Upper lobe of left lung (tissue), 4 donors: ENCODE measurements around the gene ZNF524.
A peak's percentile ranks its signal among the peaks of the same experiment; 100 is the strongest.

ENCODE experiments used
- POLR2A ChIP-seq, 4 donors: fragments of 450-650 bp; IDR thresholded peaks; one replicate each; pipeline ENCODE4 v1.5.1; 2016 to 2017; ENCODE audit warnings: antibody characterized with exemption in 4 of 4, mild to moderate bottlenecking in 2 of 4
- POLR2AphosphoS5 ChIP-seq, 2 donors: sonication (generic); formaldehyde crosslinking; IDR thresholded peaks; one replicate each; pipeline ENCODE4 v1.5.1; 2017; ENCODE audit warnings: antibody characterized with exemption in 2 of 2
- TF ChIP-seq, protein P1 (sequence below), 6 experiments: fragments of 450-650 bp in 4 of 6; fragments of 200-600 bp in 2 of 6; sonication (generic) in 2 of 6; IDR thresholded peaks; one replicate each; pipeline ENCODE4 v1.5.1; 2016 to 2019; ENCODE audit warnings: antibody characterized with exemption in 6 of 6

DNA sequence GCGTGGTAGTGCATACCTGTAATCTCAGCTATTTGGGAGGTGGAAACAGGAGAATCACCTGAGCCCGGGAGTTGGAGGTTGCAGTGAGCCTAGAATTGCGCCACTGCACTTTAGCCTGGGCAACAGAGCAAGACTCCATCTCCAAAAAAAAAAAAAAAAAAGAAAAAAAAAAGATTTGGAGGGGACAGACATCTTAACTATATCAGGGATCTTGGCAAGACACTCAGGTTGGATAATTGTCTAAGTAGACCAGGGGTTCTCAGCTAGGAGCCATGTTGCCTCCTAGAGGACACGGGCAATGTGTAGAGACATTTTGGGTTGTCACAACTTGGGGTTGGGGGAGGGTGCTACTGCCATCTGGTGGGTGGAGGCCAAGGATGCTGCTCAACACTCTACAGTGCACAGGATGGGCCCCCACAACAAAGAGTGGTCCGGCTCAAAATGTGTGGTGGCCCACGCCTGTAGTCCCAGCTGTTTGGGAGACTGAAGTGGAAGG is 38.8 kb downstream of the ZNF524 start:
- TF ChIP-seq, protein P1, sequence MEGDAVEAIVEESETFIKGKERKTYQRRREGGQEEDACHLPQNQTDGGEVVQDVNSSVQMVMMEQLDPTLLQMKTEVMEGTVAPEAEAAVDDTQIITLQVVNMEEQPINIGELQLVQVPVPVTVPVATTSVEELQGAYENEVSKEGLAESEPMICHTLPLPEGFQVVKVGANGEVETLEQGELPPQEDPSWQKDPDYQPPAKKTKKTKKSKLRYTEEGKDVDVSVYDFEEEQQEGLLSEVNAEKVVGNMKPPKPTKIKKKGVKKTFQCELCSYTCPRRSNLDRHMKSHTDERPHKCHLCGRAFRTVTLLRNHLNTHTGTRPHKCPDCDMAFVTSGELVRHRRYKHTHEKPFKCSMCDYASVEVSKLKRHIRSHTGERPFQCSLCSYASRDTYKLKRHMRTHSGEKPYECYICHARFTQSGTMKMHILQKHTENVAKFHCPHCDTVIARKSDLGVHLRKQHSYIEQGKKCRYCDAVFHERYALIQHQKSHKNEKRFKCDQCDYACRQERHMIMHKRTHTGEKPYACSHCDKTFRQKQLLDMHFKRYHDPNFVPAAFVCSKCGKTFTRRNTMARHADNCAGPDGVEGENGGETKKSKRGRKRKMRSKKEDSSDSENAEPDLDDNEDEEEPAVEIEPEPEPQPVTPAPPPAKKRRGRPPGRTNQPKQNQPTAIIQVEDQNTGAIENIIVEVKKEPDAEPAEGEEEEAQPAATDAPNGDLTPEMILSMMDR (IDR thresholded peaks at IDR 0.05), result peak in 5 of 6 experiments; percentile 10 to 50 (median 27)
- TF ChIP-seq POLR2AphosphoS5 (IDR thresholded peaks at IDR 0.05) (no peak), POLR2A (IDR thresholded peaks at IDR 0.05) (no peak)
